NCI-H187 treated with DMSO at 0.1 percent for 48 hours (cell line): Measurements from ENCODE around the gene FAM78A.
"Not testable (repeated sequence)": the region's sequence is repeated elsewhere in the genome, so short reads cannot be mapped to it uniquely, and the experiment has no call there.

Experiments used
- DNase-seq: peaks from one replicate; lab custom pipeline; 2025; lab: John Stamatoyannopoulos, UW

Gene FAM78A

GRCh38 chr9:131237931-131238401 lies 38.3 kb downstream of the FAM78A start:
- no peak for DNase-seq

- no peak for DNase-seq
These were observed 39.0 kb downstream of the FAM78A start for GRCh38 chr9:131237291-131237690.

- DNase-seq = no peak
These were observed 39.5 kb downstream of the FAM78A start for GRCh38 chr9:131236761-131237160.

- no peak for DNase-seq
These were observed 40.1 kb downstream of the FAM78A start for GRCh38 chr9:131236161-131236560.

- DNase-seq = no peak
These were observed 40.8 kb downstream of the FAM78A start for GRCh38 chr9:131235480-131235851.

GRCh38 chr9:131234799-131235479 lies 41.4 kb downstream of the FAM78A start:
- no peak for DNase-seq

GRCh38 chr9:131233995-131234394 lies 42.3 kb downstream of the FAM78A start:
- no peak for DNase-seq

GRCh38 chr9:131233556-131233955 lies 42.8 kb downstream of the FAM78A start:
- DNase-seq = no peak

- DNase-seq = no peak
These were observed 47.3 kb downstream of the FAM78A start for GRCh38 chr9:131228988-131229387.

- DNase-seq = no peak
These were observed 48.3 kb downstream of the FAM78A start for GRCh38 chr9:131227959-131228460.

GRCh38 chr9:131227112-131227958 lies 49.0 kb downstream of the FAM78A start:
- DNase-seq = no peak

- DNase-seq = no peak
These were observed 50.1 kb downstream of the FAM78A start for GRCh38 chr9:131226226-131226625.

GRCh38 chr9:131222460-131222859 lies 53.9 kb downstream of the FAM78A start:
- DNase-seq = no peak

- no peak for DNase-seq
These were observed 55.8 kb downstream of the FAM78A start for GRCh38 chr9:131220485-131220884.

- no peak for DNase-seq
These were observed 57.9 kb downstream of the FAM78A start for GRCh38 chr9:131218370-131218769.

- DNase-seq = no peak
These were observed 58.8 kb downstream of the FAM78A start for GRCh38 chr9:131217331-131218031.

- no peak for DNase-seq
These were observed 59.5 kb downstream of the FAM78A start for GRCh38 chr9:131216806-131217205.

- DNase-seq = no peak
These were observed 61.4 kb downstream of the FAM78A start for GRCh38 chr9:131214876-131215275.

- no peak for DNase-seq
These were observed 61.9 kb downstream of the FAM78A start for GRCh38 chr9:131214286-131214856.

GRCh38 chr9:131211920-131212319 lies 64.4 kb downstream of the FAM78A start:
- DNase-seq = not testable (repeated sequence)
